A673 (cell line): Measurements from ENCODE around the gene AQP3.

ENCODE experiments used
- CTCF ChIP-seq: fragments of 300-800, 200-600 bp; sonication (generic); conservative IDR thresholded peaks from 2 replicates; pipeline ENCODE4 v1.5.1; 2017; ENCODE audit warnings: low read depth, mild to moderate bottlenecking, antibody characterized with exemption, low read length, moderate library complexity, mixed read lengths
- EZH2 ChIP-seq: fragments of 200-600 bp; sonication (generic); IDR thresholded peaks from 2 replicates; pipeline ENCODE4 v1.6.1; 2017; ENCODE audit warnings: borderline replicate concordance, low read depth, mild to moderate bottlenecking, mixed read lengths, antibody characterized with exemption, low read length; ENCODE audit not compliant: poor library complexity, severe bottlenecking

DNA sequence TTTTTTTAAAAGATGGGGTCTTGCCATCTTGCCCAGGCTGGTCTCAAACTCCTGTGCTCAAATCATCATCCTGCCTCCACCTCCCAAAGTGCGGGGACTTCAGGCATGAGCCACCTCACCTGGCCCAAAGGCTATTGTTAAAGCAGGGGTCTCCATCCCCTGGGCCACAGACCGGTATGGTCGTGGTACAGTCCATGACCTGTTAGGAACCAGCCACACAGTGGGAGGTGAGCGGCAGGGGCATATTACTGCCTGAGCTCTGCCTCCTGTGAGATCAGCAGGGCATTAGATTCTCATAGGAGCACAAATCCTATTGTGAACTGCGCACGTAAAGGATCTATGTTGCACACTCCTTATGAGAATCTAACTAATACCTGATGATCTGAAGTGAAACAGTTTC is 33.6 kb upstream of the AQP3 start:
- TF ChIP-seq CTCF: no peak
- TF ChIP-seq EZH2: no peak
